ENCODE data around the gene PLN. TPM values are rescaled to one million over a fixed set of nuclear protein-coding genes. Genes with fewer than 3 reads are reported as not detected.

The PLN gene
- total RNA-seq, 2 donors from 2014 or later = 13.3 to 23.5 TPM

- intact Hi-C loops (cut with DNase I) = no loop called here
- Histone ChIP-seq H3K36me3 (no peaks in the 10 kb centered on the region), H3K9me3 (no peaks in the 10 kb centered on the region), H3K4me1 (replicated peaks) (no peaks in the 10 kb centered on the region), H3K27me3 (replicated peaks; ENCODE audit: insufficient read depth) (no peaks in the 10 kb centered on the region), H3K4me3 (no peak overlapping the region), H3K27ac (no peak overlapping the region)
- no peak for TF ChIP-seq POLR2A (IDR thresholded peaks at IDR 0.05)
- TF ChIP-seq POLR2AphosphoS5 (IDR thresholded peaks at IDR 0.05) = no peak
- no peak for TF ChIP-seq CTCF (IDR thresholded peaks at IDR 0.05)
- WGBS = 94% methylated on average over 13 of the region's 13 CpGs
- DNase-seq (ENCODE audit: low spot score) = no peak
These were observed 26.2 kb downstream of the PLN start for GRCh38 chr6:118574051-118574865.

GRCh38 chr6:118577972-118578371 lies 29.9 kb downstream of the PLN start:
- 51% methylated on average over 4 of the region's 4 CpGs for WGBS
- intact Hi-C loops (cut with DNase I) = no loop called here
- DNase-seq (ENCODE audit: low spot score) = no peak

GRCh38 chr6:118578617-118579016 lies 30.5 kb downstream of the PLN start:
- Histone ChIP-seq H3K4me3 (no peak overlapping the region), H3K9me3 (no peaks in the 10 kb centered on the region), H3K27ac (no peak overlapping the region), H3K36me3 (no peaks in the 10 kb centered on the region), H3K27me3 (replicated peaks; ENCODE audit: insufficient read depth) (no peaks in the 10 kb centered on the region), H3K4me1 (replicated peaks) (no peaks in the 10 kb centered on the region)
- no peak for TF ChIP-seq POLR2AphosphoS5 (IDR thresholded peaks at IDR 0.05)
- no peak for TF ChIP-seq POLR2A (IDR thresholded peaks at IDR 0.05)
- no peak for TF ChIP-seq CTCF (IDR thresholded peaks at IDR 0.05)
- WGBS = 99% methylated on average over 12 of the region's 12 CpGs
- DNase-seq (ENCODE audit: low spot score) = no peak
- intact Hi-C loops (cut with DNase I) = no loop called here

More at GRCh38 chr6:118577972-118578371, 29.9 kb downstream of the PLN start:
- Histone ChIP-seq H3K27me3 (replicated peaks; ENCODE audit: insufficient read depth) (no peaks in the 10 kb centered on the region), H3K27ac (no peak overlapping the region), H3K4me3 (no peak overlapping the region), H3K9me3 (no peaks in the 10 kb centered on the region), H3K4me1 (replicated peaks) (no peaks in the 10 kb centered on the region), H3K36me3 (no peaks in the 10 kb centered on the region)
- TF ChIP-seq POLR2AphosphoS5 (IDR thresholded peaks at IDR 0.05) = no peak
- TF ChIP-seq POLR2A (IDR thresholded peaks at IDR 0.05) = no peak
- TF ChIP-seq CTCF (IDR thresholded peaks at IDR 0.05) = no peak

- TF ChIP-seq POLR2A (IDR thresholded peaks at IDR 0.05) = no peak
- TF ChIP-seq POLR2AphosphoS5 (IDR thresholded peaks at IDR 0.05) = no peak
- TF ChIP-seq CTCF (IDR thresholded peaks at IDR 0.05) = no peak
- H3K4me1 ChIP-seq (replicated peaks) = no peaks in the 10 kb centered on the region
- H3K27me3 ChIP-seq (replicated peaks; ENCODE audit: insufficient read depth) = no peaks in the 10 kb centered on the region
- 88% methylated on average over 2 of the region's 2 CpGs for WGBS
- no peaks in the 10 kb centered on the region for H3K36me3 ChIP-seq
- intact Hi-C loops (cut with DNase I) = loop anchor here (5.0 kb wide), 1 partner anchor 297 kb away; no protein-coding TSS in a partner anchor
- H3K27ac ChIP-seq = no peak overlapping the region
- no peaks in the 10 kb centered on the region for H3K9me3 ChIP-seq
- H3K4me3 ChIP-seq = no peak overlapping the region
- DNase-seq (ENCODE audit: low spot score) = no peak
These were observed 31.7 kb downstream of the PLN start for GRCh38 chr6:118579786-118580185.

All from prostate gland (tissue), 2 donors.